Neural crest cell (in vitro differentiated cells): ENCODE data around the gene FRMD4B. TPM values are rescaled to one million over a fixed set of nuclear protein-coding genes. Genes with fewer than 3 reads are reported as not detected.

Source experiments
- DNase-seq: peaks from one replicate; pipeline ENCODE4 v3.0.0; 2021; ENCODE audit warnings: low read depth, mixed read lengths, low spot score
- H3K27ac Mint-ChIP-seq: one replicate; pipeline ENCODE4 v1.8.0; 2021; ENCODE audit warnings: mild to moderate bottlenecking, mixed read lengths; ENCODE audit not compliant: unreplicated experiment
- H3K27me3 Mint-ChIP-seq: 2 replicates; pipeline ENCODE4 v1.8.0; 2021; ENCODE audit warnings: low read depth, mild to moderate bottlenecking, mixed read lengths
- H3K36me3 Mint-ChIP-seq: 2 replicates; pipeline ENCODE4 v1.8.0; 2021; ENCODE audit warnings: low read depth, mild to moderate bottlenecking, mixed read lengths
- H3K4me1 Mint-ChIP-seq: 2 replicates; pipeline ENCODE4 v1.8.0; 2021; ENCODE audit warnings: mixed read lengths
- H3K4me3 Mint-ChIP-seq: one replicate; pipeline ENCODE4 v1.8.0; 2021; ENCODE audit warnings: mild to moderate bottlenecking, mixed read lengths
- H3K9me3 Mint-ChIP-seq: 2 replicates; pipeline ENCODE4 v1.8.0; 2021; ENCODE audit warnings: mixed read lengths
- total RNA-seq: library from RNA; stranded (reverse); gene quantifications from 2 replicates; pipeline ENCODE4 v1.2.1, GENCODE V29; 2021
- TF ChIP-seq, protein P1 (sequence below): fragments of 200-600 bp; sonication (generic); conservative IDR thresholded peaks from 2 replicates; pipeline ENCODE4 v1.5.0; 2021; ENCODE audit warnings: antibody characterized with exemption, mild to moderate bottlenecking

The FRMD4B gene
- total RNA-seq, 1 donor from 2014 or later, result 17.2 TPM

DNA sequence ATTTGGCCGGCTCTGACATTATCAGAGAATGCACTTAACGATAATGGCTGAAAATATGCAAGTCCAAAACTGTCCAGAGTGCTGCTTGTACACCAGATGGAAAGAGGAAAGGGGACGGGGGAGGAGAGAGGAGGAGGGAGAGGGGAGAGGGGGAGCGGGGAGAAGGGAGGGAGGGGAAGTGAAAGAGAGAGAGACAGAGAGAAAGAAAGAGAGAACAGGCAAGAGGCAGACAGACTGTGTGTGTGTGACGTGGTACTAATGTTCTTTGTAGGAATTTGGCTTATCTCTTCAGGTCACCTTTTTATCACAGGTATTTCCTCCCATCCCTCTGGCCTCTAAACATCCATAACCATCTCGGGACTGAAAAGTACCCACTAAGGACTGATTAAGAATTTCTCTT is 188.4 kb downstream of the FRMD4B start:
- Mint-ChIP-seq H3K27me3 (no peaks in the 10 kb centered on the region), H3K27ac (no peak overlapping the region), H3K4me3 (no peak overlapping the region), H3K9me3 (no peaks in the 10 kb centered on the region), H3K36me3 (peaks cover 16% of the 10 kb centered on the region), H3K4me1 (peaks cover 9% of the 10 kb centered on the region)
- DNase-seq, result no peak
- TF ChIP-seq, protein P1, sequence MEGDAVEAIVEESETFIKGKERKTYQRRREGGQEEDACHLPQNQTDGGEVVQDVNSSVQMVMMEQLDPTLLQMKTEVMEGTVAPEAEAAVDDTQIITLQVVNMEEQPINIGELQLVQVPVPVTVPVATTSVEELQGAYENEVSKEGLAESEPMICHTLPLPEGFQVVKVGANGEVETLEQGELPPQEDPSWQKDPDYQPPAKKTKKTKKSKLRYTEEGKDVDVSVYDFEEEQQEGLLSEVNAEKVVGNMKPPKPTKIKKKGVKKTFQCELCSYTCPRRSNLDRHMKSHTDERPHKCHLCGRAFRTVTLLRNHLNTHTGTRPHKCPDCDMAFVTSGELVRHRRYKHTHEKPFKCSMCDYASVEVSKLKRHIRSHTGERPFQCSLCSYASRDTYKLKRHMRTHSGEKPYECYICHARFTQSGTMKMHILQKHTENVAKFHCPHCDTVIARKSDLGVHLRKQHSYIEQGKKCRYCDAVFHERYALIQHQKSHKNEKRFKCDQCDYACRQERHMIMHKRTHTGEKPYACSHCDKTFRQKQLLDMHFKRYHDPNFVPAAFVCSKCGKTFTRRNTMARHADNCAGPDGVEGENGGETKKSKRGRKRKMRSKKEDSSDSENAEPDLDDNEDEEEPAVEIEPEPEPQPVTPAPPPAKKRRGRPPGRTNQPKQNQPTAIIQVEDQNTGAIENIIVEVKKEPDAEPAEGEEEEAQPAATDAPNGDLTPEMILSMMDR, result no peak

DNA sequence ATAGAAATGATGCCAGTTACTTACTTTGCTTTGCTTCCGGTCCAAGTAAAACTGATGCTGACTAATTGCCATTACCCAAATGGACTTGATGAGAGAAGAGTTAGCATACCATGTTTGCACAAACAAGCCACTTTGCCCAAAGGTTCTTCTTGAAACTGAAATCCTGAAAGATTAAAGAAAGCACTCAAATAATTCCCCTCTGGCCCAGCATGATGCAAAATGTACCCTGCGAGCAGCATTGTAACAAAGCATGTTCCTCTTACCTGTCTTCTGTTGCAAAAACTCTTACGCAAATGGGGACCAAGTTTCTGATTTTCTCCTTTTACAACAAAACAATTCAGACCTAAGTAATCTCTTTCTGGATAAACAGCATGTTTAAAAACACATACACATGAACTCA is 189.0 kb downstream of the FRMD4B start:
- Mint-ChIP-seq H3K4me3 (no peak overlapping the region), H3K27ac (no peak overlapping the region)

GRCh38 chr3:69194431-69195165 is 191.3 kb downstream of the FRMD4B start:
- Mint-ChIP-seq H3K36me3 (peaks cover 19% of the 10 kb centered on the region), H3K27me3 (no peaks in the 10 kb centered on the region), H3K4me3 (no peak overlapping the region), H3K9me3 (no peaks in the 10 kb centered on the region), H3K27ac (no peak overlapping the region), H3K4me1 (no peaks in the 10 kb centered on the region)
- TF ChIP-seq, protein P1, result no peak
- no peak for DNase-seq

More for the DNA sequence above, 189.0 kb downstream of the FRMD4B start:
- TF ChIP-seq, protein P1, result no peak
- H3K27me3 Mint-ChIP-seq, result no peaks in the 10 kb centered on the region
- H3K4me1 Mint-ChIP-seq, result peaks cover 9% of the 10 kb centered on the region
- peaks cover 16% of the 10 kb centered on the region for H3K36me3 Mint-ChIP-seq
- no peak for DNase-seq
- no peaks in the 10 kb centered on the region for H3K9me3 Mint-ChIP-seq

DNA sequence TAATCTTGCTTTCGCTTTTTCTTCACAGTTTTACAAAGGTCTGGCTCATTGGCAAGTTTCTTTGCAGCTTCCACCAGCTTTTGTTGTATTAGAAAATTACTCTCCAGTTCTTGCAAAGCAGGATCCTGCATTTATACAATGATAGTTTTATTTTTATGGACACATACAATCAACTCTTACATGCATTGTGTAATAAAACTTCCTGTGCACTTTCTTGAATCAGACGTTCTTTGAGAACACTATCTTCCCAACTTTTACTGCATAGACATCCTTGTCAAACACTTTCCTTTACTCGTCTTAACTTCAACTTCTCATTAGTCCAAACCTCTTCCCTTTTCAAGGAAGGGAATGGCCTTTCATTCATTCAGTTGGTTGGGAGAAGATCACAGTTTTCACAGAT is 192.1 kb downstream of the FRMD4B start:
- H3K27me3 Mint-ChIP-seq, result no peaks in the 10 kb centered on the region
- DNase-seq, result no peak
- H3K4me3 Mint-ChIP-seq, result no peak overlapping the region
- TF ChIP-seq, protein P1, result no peak
- no peak overlapping the region for H3K27ac Mint-ChIP-seq
- no peaks in the 10 kb centered on the region for H3K4me1 Mint-ChIP-seq
- no peaks in the 10 kb centered on the region for H3K9me3 Mint-ChIP-seq
- peaks cover 19% of the 10 kb centered on the region for H3K36me3 Mint-ChIP-seq

GRCh38 chr3:69191516-69191915 is 194.4 kb downstream of the FRMD4B start:
- Mint-ChIP-seq H3K36me3 (peaks cover 19% of the 10 kb centered on the region), H3K27ac (no peak overlapping the region), H3K27me3 (no peaks in the 10 kb centered on the region), H3K4me1 (no peaks in the 10 kb centered on the region), H3K4me3 (no peak overlapping the region), H3K9me3 (no peaks in the 10 kb centered on the region)
- DNase-seq, result no peak
- TF ChIP-seq, protein P1, result no peak
